Activated CD4-positive, alpha-beta T cell treated with anti-CD3 and anti-CD28 coated beads for 36 hours (primary cell): Measurements from ENCODE around the gene SNX25. TPM values are rescaled to one million over a fixed set of nuclear protein-coding genes. Genes with fewer than 3 reads are reported as not detected.
A peak's percentile ranks its signal among the peaks of the same experiment; 100 is the strongest.
"Not testable (repeated sequence)": the region's sequence is repeated elsewhere in the genome, so short reads cannot be mapped to it uniquely, and the experiment has no call there.

ENCODE experiments used
- ATAC-seq: fragments of 200-7000 bp; cut with Tn5 transposase; one replicate; pipeline ENCODE4 v1.10.0; 2021; ENCODE audit warnings: mild to moderate bottlenecking, moderate library complexity
- CTCF ChIA-PET: fragments of 350-600 bp; sonication (Branson Sonifier 250); formaldehyde crosslinking; loops from one replicate; lab custom pipeline; 2021; ENCODE audit warnings: antibody characterized with exemption; lab: Charles Lee
- POLR2A ChIA-PET: fragments of 350-600 bp; sonication (Branson Sonifier 250); formaldehyde crosslinking; loops from one replicate; lab custom pipeline; 2021; ENCODE audit warnings: antibody characterized with exemption, inconsistent platforms; lab: Charles Lee
- DNase-seq: peaks from one replicate; pipeline ENCODE4 v3.0.0-alpha.2; 2020
- H3K27ac Mint-ChIP-seq: one replicate; pipeline ENCODE4 v1.8.0; 2021; ENCODE audit warnings: mixed read lengths
- H3K27me3 Mint-ChIP-seq: one replicate; pipeline ENCODE4 v1.8.0; 2021; ENCODE audit warnings: mixed read lengths
- H3K36me3 Mint-ChIP-seq: one replicate; pipeline ENCODE4 v1.8.0; 2021; ENCODE audit warnings: low read depth, mixed read lengths
- H3K4me1 Mint-ChIP-seq: one replicate; pipeline ENCODE4 v1.8.0; 2021; ENCODE audit warnings: mixed read lengths
- H3K4me3 Mint-ChIP-seq: one replicate; pipeline ENCODE4 v1.8.0; 2021; ENCODE audit warnings: mild to moderate bottlenecking, moderate library complexity, mixed read lengths
- H3K9me3 Mint-ChIP-seq: one replicate; pipeline ENCODE4 v1.8.0; 2021; ENCODE audit warnings: low read depth, mixed read lengths
- intact Hi-C, 2 experiments: fragments of 100-400 bp; cut with DNase I in 1 of 2; cut with micrococcal nuclease in 1 of 2; formaldehyde crosslinking; loops; one replicate each; pipeline versions ENCODE4 v1.14.2 to v1.15.1; 2022 to 2024; cut with DNase I, micrococcal nuclease
- total RNA-seq, 2 experiments: library from RNA; stranded (reverse); gene quantifications; one replicate each; pipeline ENCODE4 v1.2.3, GENCODE V29; 2021

Gene SNX25
- total RNA-seq, 2 experiments from 2014 or later, result 14.8 to 15.0 TPM

DNA sequence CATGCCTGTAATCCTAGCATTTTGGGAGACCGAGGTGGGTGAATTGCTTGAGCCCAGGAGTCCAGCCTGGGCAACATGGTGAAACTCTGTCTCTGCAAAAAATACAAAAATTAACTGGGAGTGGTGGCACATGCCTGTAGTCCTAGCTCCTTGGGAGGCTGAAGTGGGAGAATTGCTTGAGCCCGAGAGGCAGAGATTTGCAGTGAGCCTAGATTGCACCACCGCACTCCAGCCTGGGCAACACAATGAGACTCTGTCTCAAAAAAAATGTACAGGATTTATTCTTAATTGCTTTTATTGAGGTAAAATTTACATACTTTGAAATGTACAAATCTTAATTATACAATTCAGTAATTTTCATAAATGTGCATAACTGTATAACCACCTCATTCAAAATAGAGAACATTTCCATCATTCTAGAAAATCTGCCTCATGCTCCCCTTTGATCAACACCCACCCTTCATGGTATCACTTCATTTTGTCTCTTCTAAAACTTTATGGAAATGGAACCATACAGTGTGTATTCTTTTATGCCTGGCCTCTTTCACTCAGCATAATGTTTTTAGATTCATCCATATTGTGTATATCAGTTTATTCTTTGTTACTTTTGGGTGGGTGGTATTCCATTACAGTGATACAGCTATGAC is 39.1 kb downstream of the SNX25 start:
- no peak overlapping the region for H3K4me3 Mint-ChIP-seq
- no peaks in the 10 kb centered on the region for H3K9me3 Mint-ChIP-seq
- intact Hi-C loops, result loop anchor here (5.0 kb wide), 2 partner anchors 36 to 94 kb away; no protein-coding TSS in a partner anchor
- H3K27me3 Mint-ChIP-seq, result no peaks in the 10 kb centered on the region
- ChIA-PET POLR2A (no interaction called here), CTCF (interaction anchor here (1.5 kb wide), 1 partner anchor 8 kb away, joined by 4 read pairs; no protein-coding TSS in a partner anchor)
- DNase-seq, result no peak
- no peak overlapping the region for H3K27ac Mint-ChIP-seq
- peaks cover 30% of the 10 kb centered on the region for H3K4me1 Mint-ChIP-seq
- no peak for ATAC-seq
- peaks cover 15% of the 10 kb centered on the region for H3K36me3 Mint-ChIP-seq

GRCh38 chr4:185249105-185249504 is 39.7 kb downstream of the SNX25 start:
- intact Hi-C loops, result loop anchor here (5.0 kb wide), 2 partner anchors 37 to 93 kb away; no protein-coding TSS in a partner anchor
- Mint-ChIP-seq H3K27ac (no peak overlapping the region), H3K4me1 (peaks cover 32% of the 10 kb centered on the region), H3K9me3 (no peaks in the 10 kb centered on the region), H3K27me3 (no peaks in the 10 kb centered on the region), H3K36me3 (peaks cover 15% of the 10 kb centered on the region), H3K4me3 (no peak overlapping the region)
- ATAC-seq (no peak), DNase-seq (no peak)
- CTCF ChIA-PET, result no interaction called here
- POLR2A ChIA-PET, result no interaction called here

- no peak overlapping the region for H3K4me3 Mint-ChIP-seq
- ChIA-PET CTCF (no interaction called here), POLR2A (no interaction called here)
- no peak for DNase-seq
- peak; percentile 36 for ATAC-seq
- no peaks in the 10 kb centered on the region for H3K9me3 Mint-ChIP-seq
- H3K27ac Mint-ChIP-seq, result no peak overlapping the region
- intact Hi-C loops, result no loop called here
- H3K36me3 Mint-ChIP-seq, result peaks cover 7% of the 10 kb centered on the region
- no peaks in the 10 kb centered on the region for H3K27me3 Mint-ChIP-seq
- H3K4me1 Mint-ChIP-seq, result peaks cover 42% of the 10 kb centered on the region
Measured at GRCh38 chr4:185254434-185254833, 45.0 kb downstream of the SNX25 start.

DNA sequence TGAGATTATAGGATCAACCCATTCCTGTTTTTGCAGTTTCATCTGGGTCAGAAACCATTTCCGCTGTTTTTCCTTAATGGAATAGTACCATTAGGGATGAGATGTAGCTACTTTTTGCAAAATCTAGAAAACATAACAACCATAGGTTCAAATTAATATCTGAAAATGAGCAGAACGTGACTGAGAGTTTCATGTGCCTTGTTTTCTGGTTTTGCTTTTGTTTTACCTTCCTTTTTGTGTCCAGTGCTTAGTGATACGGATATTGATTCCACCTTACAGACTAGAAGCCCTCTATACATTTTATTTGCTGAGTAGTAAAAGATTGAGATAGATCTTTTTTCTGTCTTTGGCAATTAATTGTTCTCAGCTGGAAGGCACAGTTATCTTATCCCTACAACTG is 46.5 kb downstream of the SNX25 start:
- intact Hi-C loops, result no loop called here
- Mint-ChIP-seq H3K9me3 (no peaks in the 10 kb centered on the region), H3K4me3 (no peak overlapping the region), H3K4me1 (peaks cover 44% of the 10 kb centered on the region), H3K27me3 (no peaks in the 10 kb centered on the region), H3K27ac (no peak overlapping the region), H3K36me3 (no peaks in the 10 kb centered on the region)
- POLR2A ChIA-PET, result no interaction called here
- ATAC-seq (no peak), DNase-seq (no peak)
- CTCF ChIA-PET, result no interaction called here

- DNase-seq (peak; percentile 21), ATAC-seq (no peak)
- no peaks in the 10 kb centered on the region for H3K36me3 Mint-ChIP-seq
- POLR2A ChIA-PET, result no interaction called here
- no peaks in the 10 kb centered on the region for H3K27me3 Mint-ChIP-seq
- H3K4me1 Mint-ChIP-seq, result peaks cover 40% of the 10 kb centered on the region
- no peaks in the 10 kb centered on the region for H3K9me3 Mint-ChIP-seq
- CTCF ChIA-PET, result interaction anchor here (1.1 to 1.3 kb wide), 2 partner anchors 9 to 14 kb away, joined by 3 to 4 read pairs; no protein-coding TSS in a partner anchor
- no peak overlapping the region for H3K4me3 Mint-ChIP-seq
- intact Hi-C loops, result no loop called here
- no peak overlapping the region for H3K27ac Mint-ChIP-seq
Measured at GRCh38 chr4:185256446-185256845, 47.0 kb downstream of the SNX25 start.

DNA sequence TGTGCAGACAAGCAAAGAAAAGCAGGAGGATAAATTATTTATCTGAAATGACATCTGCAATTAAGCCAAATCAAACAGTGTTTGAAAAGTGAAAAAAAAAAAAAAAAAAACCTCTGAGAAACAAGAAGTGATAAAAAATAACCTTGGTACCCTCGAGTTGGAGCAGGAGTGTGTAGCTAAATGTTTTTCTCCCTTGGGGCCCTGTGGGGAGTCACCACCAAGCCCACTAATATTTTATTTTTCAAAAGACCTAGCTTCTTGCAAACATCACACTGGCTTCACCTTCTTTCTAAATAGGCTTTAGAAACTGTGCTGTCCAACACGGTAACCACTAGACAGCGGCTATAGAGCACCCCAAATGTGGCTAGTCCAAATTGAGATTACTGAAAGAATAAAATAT is 47.7 kb downstream of the SNX25 start:
- H3K9me3 Mint-ChIP-seq, result no peaks in the 10 kb centered on the region
- H3K27ac Mint-ChIP-seq, result no peak overlapping the region
- POLR2A ChIA-PET, result no interaction called here
- H3K4me1 Mint-ChIP-seq, result peaks cover 34% of the 10 kb centered on the region
- H3K27me3 Mint-ChIP-seq, result no peaks in the 10 kb centered on the region
- DNase-seq, result no peak
- no peak for ATAC-seq
- H3K4me3 Mint-ChIP-seq, result no peak overlapping the region
- CTCF ChIA-PET, result interaction anchor here (1.1 to 1.3 kb wide), 2 partner anchors 9 to 14 kb away, joined by 3 to 4 read pairs; no protein-coding TSS in a partner anchor
- no peaks in the 10 kb centered on the region for H3K36me3 Mint-ChIP-seq
- intact Hi-C loops, result no loop called here

- DNase-seq (no peak), ATAC-seq (no peak)
- Mint-ChIP-seq H3K4me3 (no peak overlapping the region), H3K27ac (no peak overlapping the region), H3K36me3 (no peaks in the 10 kb centered on the region), H3K27me3 (no peaks in the 10 kb centered on the region), H3K4me1 (peaks cover 34% of the 10 kb centered on the region), H3K9me3 (no peaks in the 10 kb centered on the region)
- POLR2A ChIA-PET, result no interaction called here
- CTCF ChIA-PET, result interaction anchor here (0.7 to 1.3 kb wide), 3 partner anchors 10 to 15 kb away, joined by 3 to 4 read pairs (median 3); no protein-coding TSS in a partner anchor
- intact Hi-C loops, result no loop called here
Measured at GRCh38 chr4:185257694-185258093, 48.3 kb downstream of the SNX25 start.

DNA sequence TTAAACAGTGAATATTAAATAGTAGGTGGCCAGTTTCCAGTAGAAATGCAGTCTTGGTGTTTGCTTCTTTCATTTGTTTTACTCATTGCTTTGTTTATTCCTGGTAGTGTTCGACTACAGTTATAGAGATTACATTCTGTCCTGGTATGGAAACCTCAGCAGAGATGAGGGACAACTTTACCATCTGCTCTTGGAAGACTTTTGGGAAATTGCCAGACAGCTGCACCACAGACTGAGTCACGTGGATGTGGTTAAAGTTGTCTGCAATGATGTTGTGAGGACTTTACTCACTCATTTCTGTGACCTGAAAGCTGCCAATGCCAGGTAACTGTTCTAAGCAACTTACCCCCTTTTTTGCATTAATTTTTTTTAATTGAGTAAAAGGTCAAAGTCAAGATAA is 49.3 kb downstream of the SNX25 start:
- H3K27ac Mint-ChIP-seq, POLR2A ChIA-PET, intact Hi-C loops: not testable (repeated sequence)

GRCh38 chr4:185259719-185260118 is 50.3 kb downstream of the SNX25 start:
- Mint-ChIP-seq H3K27ac (no peak overlapping the region), H3K4me1 (peaks cover 28% of the 10 kb centered on the region), H3K27me3 (no peaks in the 10 kb centered on the region), H3K4me3 (no peak overlapping the region), H3K36me3 (peaks cover 3% of the 10 kb centered on the region), H3K9me3 (no peaks in the 10 kb centered on the region)
- ATAC-seq (no peak), DNase-seq (no peak)
- intact Hi-C loops, result no loop called here
- ChIA-PET POLR2A (no interaction called here), CTCF (interaction anchor here (0.6 kb wide), 1 partner anchor 423 kb away, joined by 3 read pairs; no protein-coding TSS in a partner anchor)

More for the DNA sequence above, 49.3 kb downstream of the SNX25 start:
- not testable (repeated sequence) for H3K36me3 Mint-ChIP-seq, DNase-seq, H3K9me3 Mint-ChIP-seq, H3K27me3 Mint-ChIP-seq, H3K4me3 Mint-ChIP-seq
- CTCF ChIA-PET, result interaction anchor here (0.6 kb wide), 1 partner anchor 121 kb away, joined by 3 read pairs; no protein-coding TSS in a partner anchor
- ATAC-seq, result peak; percentile 77
- H3K4me1 Mint-ChIP-seq, result peaks cover 35% of the 10 kb centered on the region

DNA sequence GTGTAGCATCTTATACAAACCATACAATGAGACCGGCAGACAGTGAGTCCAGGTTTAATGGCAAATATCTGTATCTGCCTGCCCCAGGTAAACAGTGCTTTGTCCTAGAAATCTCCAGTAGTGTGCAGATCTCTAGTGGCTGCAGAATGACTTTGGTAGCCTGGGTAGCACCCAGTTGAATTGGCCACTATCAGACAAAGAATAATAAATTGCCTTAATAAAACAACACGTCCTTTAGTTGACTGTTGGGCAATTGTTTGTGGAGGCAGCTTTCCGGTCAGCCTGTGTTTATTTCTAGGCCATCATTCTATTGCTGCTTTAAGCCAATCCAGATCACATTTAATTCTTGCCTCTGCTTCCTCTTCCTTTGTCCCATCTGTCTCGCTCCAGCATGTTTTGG is 52.5 kb downstream of the SNX25 start:
- no peak overlapping the region for H3K4me3 Mint-ChIP-seq
- H3K27me3 Mint-ChIP-seq, result no peaks in the 10 kb centered on the region
- peaks cover 5% of the 10 kb centered on the region for H3K36me3 Mint-ChIP-seq
- DNase-seq, result no peak
- H3K27ac Mint-ChIP-seq, result no peak overlapping the region
- ChIA-PET POLR2A (no interaction called here), CTCF (no interaction called here)
- H3K9me3 Mint-ChIP-seq, result no peaks in the 10 kb centered on the region
- no peak for ATAC-seq
- peaks cover 26% of the 10 kb centered on the region for H3K4me1 Mint-ChIP-seq
- intact Hi-C loops, result no loop called here

- no peak overlapping the region for H3K4me3 Mint-ChIP-seq
- ATAC-seq, result no peak
- peaks cover 14% of the 10 kb centered on the region for H3K36me3 Mint-ChIP-seq
- intact Hi-C loops, result no loop called here
- peaks cover 23% of the 10 kb centered on the region for H3K4me1 Mint-ChIP-seq
- no peak overlapping the region for H3K27ac Mint-ChIP-seq
- ChIA-PET POLR2A (no interaction called here), CTCF (interaction anchor here (1.4 kb wide), 1 partner anchor 15 kb away, joined by 3 read pairs; no protein-coding TSS in a partner anchor)
- no peaks in the 10 kb centered on the region for H3K27me3 Mint-ChIP-seq
- no peaks in the 10 kb centered on the region for H3K9me3 Mint-ChIP-seq
- no peak for DNase-seq
Measured at GRCh38 chr4:185263419-185263818, 54.0 kb downstream of the SNX25 start.

DNA sequence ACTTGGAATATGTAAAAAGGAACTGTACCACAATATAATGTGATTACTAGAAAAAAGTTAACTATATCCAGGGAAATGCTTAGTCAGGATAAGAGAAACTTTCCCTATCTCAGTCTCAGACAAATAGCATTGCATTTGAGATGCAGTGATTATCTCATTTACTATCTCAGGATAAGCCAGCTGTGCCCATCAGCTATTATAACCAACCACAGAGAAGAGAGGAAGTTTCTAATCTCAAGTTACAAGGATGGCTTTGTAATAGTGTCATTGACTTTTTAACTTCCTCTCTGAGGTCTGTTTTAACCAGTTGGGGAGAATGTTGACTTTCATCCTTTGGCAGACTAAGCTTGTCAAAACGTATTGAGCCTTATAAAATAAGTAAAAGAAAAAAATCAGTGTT is 56.5 kb downstream of the SNX25 start:
- DNase-seq (no peak), ATAC-seq (peak; percentile 42)
- H3K9me3 Mint-ChIP-seq, result no peaks in the 10 kb centered on the region
- no peaks in the 10 kb centered on the region for H3K27me3 Mint-ChIP-seq
- ChIA-PET POLR2A (no interaction called here), CTCF (interaction anchor here (0.8 to 1.4 kb wide), 2 partner anchors 40 kb away, joined by 3 read pairs; no protein-coding TSS in a partner anchor)
- no peak overlapping the region for H3K27ac Mint-ChIP-seq
- H3K4me1 Mint-ChIP-seq, result peaks cover 15% of the 10 kb centered on the region
- intact Hi-C loops, result no loop called here
- peaks cover 29% of the 10 kb centered on the region for H3K36me3 Mint-ChIP-seq
- no peak overlapping the region for H3K4me3 Mint-ChIP-seq
